T47D (cell line): ENCODE results near the gene ATP1A3.

Experiments
- DNase-seq, 2 experiments: peaks; one replicate each; pipeline versions ENCODE4 v3.0.0 to v3.0.0-alpha.2; 2011 to 2012; ENCODE audit warnings: low read depth in 1 of 2, low spot score in 1 of 2
- JUND ChIP-seq: IDR thresholded peaks from 2 replicates; pipeline ENCODE4 v1.6.1; 2012; ENCODE audit warnings: low read depth
- in situ Hi-C: cut with HindIII; loops from 2 replicates; pipeline ENCODE4 v1.10.0; 2016; ENCODE audit warnings: low sequenced_read_pairs, low pct_unique_long_range_greater_than_20kb

ATP1A3 gene

DNA sequence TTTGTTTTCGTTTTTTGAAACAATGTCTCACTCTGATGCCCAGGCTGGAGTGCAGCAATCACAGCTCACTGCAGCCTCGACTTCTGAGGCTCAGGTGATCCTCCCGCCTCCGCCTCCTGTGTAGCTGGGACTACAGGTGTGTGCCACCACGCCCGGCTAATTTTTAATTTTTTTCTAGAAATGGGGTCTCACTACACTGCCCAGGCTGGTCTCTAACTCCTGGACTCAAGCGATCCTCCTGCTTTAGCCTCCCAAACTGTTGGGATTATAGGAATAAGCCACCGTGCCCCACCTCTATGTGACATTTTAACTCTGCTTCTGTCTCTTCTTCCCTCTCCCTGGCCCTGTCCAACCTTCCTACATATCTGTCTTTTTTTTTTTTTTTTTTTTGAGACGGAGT, 5.1 kb downstream of the ATP1A3 start:
- in situ Hi-C loops, result no loop called here
- no peak for DNase-seq
- no peak for TF ChIP-seq JUND

DNA sequence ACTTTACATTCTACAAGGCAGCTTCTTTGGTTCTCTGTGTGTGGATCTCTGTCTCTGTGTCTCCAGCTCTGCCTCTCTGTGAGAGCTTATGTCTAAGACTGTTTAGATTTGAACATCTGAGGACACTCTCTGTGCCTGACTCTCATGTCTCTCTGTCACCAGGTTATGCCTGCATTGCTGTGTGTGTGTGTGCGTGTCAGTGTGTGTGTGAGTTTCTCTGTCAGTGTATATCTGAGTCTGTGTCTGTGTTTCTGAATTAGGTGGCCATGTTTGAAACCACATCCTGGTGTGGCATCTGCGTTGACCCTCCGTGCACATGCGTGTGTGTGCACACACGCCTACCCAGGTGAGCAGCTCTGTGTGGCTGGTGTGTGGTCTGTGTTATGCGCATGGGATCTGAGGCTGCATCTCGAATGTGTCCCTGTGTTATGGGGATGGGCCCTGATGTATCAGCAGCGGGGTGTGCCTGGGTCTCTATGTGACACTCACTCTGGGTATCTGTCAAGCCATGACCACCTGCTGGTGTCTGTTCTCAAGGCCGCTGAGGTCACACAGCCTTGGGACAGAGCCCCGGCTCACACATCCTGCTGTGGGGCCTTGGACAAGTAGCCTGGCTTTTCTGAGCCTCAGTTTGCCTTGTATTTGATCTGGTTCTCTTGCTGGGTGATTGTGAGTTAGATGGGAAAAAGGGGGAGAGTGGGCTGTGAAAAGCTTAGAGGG, 6.7 kb downstream of the ATP1A3 start:
- TF ChIP-seq JUND, result no peak
- DNase-seq, result no peak
- in situ Hi-C loops, result no loop called here

DNA sequence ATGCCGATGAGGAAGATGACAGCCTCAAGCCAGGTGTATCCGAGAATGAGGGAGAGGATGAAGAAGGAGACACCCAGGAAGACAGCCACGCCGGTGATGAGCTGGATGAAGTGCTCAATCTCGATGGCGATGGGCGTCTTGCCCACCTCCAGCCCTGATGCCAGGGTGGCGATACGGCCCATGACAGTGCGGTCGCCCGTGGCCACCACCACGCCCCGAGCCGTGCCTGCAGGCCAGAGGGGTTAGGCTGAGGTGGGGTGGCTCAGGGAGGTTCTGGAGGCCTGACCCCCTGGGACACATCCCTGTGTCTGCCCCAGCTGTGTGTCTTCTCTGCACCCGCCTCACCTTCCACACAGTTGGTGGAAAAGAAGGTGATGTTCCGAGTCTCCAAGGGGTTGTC, 9.1 kb downstream of the ATP1A3 start:
- no peak for DNase-seq
- TF ChIP-seq JUND, result no peak
- in situ Hi-C loops, result no loop called here

DNA sequence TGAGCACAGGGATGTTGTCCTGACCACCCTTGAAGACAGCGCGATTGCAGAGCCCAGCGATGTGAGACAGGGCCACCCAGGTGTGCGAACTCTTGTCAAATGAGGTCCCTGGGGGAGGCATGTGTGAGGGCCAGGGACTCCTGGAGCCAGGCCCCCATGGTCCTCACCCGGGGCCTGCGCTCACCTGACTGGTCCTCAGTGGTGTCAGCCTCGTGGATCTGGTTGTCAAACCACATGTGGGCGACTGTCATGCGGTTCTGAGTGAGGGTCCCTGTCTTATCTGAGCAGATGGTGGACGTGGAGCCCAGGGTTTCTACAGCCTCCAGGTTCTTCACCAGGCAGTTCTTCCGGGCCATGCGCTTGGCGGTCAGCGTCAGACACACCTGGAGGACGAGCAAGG, 12.3 kb downstream of the ATP1A3 start:
- TF ChIP-seq JUND, result no peak
- in situ Hi-C loops, result no loop called here
- no peak for DNase-seq

DNA sequence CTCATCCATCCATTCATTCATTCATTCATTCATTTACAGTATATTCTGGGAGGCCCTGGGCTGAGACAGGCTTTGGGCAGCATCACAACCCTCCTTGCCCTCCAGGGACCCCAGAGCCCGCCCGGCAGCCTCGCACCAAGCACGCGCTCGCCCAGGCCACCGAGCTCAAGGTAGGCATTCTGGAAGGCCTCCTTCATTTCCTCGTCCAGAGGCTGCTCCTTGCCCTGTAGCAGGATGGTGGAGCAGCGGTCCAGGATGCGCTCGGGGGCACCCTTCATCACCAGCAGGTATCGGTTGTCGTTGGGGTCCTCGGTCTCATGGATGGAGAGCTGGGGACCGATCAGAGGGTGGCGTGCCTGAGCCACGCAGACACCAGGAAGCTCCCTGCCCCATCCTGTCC, 15.6 kb downstream of the ATP1A3 start:
- in situ Hi-C loops, result no loop called here
- no peak for DNase-seq
- TF ChIP-seq JUND, result no peak

DNA sequence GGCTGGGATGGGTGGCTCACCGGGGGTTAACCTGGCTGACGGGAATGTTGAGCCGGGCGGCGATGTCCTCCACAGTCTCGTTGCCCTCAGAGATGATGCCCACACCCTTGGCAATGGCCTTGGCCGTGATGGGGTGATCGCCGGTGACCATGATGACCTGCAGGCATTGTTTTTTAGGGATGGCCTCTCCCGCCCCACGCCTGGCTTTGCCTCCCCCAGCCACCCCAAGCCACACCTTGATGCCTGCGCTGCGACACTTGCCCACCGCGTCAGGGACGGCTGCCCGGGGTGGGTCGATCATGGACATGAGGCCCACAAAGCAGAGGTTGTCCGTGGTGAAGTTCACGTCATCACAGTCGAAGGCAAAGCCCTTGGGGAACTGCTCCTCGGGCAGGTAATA, 16.1 kb downstream of the ATP1A3 start:
- DNase-seq, result no peak
- TF ChIP-seq JUND, result no peak
- in situ Hi-C loops, result no loop called here

DNA sequence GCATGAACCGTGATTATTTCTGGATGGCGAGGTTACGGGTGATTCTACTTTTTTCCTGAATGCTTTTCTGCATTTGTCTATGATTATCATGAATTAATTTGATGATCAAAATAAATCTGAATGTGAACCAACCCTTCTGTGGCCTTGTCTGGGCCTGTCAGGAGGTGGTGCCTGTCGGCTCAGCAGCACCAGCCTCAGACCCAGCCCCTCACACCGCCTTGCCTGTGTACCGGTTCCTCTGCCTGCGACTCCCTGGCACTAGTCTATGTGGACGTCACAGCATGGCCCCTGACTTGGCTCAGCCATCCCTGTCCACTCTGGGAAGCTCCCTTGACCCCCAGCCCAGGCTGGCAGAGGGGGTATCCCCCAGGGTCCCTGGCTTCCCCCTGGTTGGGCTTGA, 19.4 kb downstream of the ATP1A3 start:
- in situ Hi-C loops, result no loop called here
- DNase-seq, result no peak
- TF ChIP-seq JUND, result no peak

DNA sequence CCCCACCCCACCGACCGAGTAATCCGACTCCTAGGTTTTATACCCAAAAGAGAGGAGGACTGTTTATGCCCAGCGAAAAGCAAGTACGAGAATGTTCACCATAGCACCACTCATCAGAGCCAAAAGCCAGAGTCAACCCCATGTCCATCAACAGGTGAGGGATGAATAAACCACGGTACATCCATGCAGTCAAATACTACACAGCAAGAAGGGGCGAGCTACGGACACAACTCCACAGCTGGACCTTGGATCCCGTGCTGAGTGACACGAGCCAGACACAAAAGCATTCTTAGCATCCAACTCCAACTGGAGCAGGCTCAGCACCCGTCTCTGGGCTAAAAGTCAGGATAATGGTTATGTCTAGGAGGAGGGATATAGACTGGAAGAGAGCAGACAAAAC, 22.7 kb downstream of the ATP1A3 start:
- DNase-seq, result no peak
- TF ChIP-seq JUND, result no peak
- in situ Hi-C loops, result no loop called here

DNA sequence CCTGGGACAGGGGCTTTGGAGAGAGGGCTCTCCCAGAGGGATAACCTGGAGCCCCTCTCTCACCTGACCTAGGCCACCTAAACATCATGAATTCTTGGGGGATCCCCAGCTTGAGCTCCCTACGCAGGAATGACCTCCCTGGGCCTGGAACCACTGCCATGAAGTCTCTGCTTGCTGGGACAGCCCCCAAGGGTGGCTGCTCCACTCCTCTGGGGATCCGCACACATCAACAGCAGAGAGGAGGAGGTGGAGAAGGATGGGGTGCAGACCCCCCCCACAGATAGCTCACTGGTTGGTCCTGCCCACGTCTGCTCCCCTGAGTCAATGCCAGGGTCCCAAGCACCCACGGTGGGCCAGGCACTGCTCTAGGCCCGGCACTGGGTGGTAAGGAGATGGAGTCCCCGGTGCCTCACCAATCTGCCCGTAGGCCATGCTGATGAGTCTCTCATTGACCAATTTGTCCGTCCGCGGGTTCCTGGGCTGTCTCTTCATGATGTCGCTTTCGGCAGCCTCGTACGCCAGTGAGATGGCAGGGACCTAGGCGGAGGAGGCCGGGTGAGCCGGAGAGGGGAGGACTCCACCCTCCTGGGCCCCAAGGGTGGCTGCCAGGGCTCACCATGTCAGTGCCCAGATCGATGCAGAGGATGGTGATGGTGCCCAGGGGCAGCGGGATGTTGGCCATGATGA, 24.1 kb downstream of the ATP1A3 start:
- no peak for DNase-seq
- no peak for TF ChIP-seq JUND
- in situ Hi-C loops, result no loop called here

DNA sequence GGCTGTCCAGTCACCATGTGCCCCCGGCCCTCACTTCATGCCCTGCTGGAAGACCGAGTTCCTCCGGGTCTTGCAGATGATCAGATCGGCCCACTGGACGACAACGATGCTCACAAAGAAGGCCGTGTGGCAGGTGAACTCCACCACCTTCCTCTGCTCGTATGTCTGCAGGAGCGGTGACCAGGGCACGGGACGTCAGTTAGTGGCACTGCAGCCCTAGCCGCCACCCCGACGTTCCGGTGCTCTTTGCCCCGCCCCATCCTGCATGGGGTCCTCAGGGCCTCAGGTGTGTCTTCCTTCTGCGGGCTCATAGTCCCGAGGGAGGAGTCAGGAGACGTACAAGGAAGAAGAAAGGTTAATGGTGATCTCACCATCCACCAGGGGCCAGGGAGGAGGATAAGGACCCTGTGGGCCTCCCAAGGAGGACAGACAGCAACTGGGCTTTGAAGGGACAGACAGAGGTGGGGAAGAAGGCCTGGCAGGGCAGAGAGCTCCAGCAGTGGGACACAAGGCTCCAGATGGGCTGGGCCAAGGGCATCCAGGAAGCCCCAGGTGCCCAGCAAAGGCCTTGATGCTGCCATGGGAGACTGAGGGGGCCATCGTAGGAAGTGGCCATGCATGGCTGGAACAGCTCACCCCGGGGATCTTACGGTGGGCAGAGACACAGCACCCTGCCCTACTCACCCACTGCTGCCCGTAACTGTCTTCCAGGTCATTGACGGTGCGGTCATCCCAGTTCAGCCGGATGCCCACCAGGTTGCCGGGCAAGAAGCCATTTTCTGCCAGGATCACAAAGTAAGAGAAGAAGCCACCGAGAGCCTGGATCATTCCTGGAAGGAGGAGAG, 25.1 kb downstream of the ATP1A3 start:
- no peak for TF ChIP-seq JUND
- no peak for DNase-seq
- in situ Hi-C loops, result no loop called here

DNA sequence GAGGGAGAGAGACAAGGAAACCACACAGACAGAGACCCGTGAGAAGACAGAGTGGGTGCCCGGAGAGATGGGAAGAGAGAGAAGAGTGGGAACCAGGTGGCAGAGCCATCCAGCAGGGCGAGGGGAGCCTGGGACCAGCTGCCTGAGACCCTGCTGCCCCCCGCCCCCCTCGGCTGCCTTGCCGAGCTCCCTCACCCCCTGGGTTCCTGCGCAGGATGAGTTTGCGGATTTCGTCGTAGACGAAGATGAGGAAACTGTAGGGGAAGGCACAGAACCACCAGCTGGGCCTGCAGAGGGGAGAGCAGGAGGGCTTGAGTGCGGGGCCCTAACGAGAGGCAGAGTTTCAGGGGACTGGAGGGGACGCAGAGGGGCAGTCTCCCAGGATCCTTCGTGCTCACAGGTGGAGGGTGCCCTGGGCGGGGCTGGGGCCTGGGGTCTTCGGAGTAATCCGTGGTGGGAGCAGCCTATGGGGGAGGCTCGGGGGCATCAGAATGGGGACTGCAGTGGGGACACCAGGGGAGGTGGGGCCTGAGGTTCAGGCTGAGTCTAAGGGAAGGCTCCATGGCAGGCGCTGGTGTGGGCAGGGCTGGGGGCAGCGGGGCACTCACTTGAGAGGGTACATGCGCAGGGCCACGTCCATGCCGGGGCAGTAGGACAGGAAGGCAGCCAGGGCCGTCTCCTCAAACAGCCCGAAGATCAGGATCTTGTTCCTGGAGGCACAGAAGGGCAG, 26.8 kb downstream of the ATP1A3 start:
- TF ChIP-seq JUND, result no peak
- in situ Hi-C loops, result no loop called here
- no peak for DNase-seq

DNA sequence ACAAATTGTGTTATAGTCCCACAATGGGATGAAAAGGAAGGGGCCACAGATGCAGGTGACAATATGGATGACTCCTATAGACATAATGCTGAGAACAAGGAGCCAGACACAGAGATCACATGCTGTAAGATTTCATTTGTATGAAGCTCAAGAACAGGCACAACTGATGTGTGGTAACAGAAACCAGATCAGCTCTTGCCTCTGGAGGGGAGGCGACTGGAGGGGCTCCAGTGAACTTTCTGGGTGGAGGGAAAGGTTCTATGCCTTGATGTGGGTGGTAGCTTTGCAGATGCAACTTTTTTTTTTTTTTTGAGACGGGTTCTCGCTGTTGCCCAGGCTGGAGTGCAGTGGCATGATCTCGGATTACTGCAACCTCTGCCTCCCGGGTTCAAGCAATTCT, 28.9 kb downstream of the ATP1A3 start:
- TF ChIP-seq JUND, result no peak
- DNase-seq, result no peak
- in situ Hi-C loops, result no loop called here
